GM18519 (cell line): Measurements from ENCODE around the gene ALDH3A1.
"Not testable (repeated sequence)": the region's sequence is repeated elsewhere in the genome, so short reads cannot be mapped to it uniquely, and the experiment has no call there.

Source experiments
- ATAC-seq: cut with Tn5 transposase; IDR thresholded peaks from one replicate; pipeline ENCODE4 v1.9.1; 2021; ENCODE audit warnings: mild to moderate bottlenecking, moderate library complexity; ENCODE audit not compliant: unreplicated experiment, low FRiP score

ALDH3A1 gene

GRCh38 chr17:19747829-19748806, at the start of gene ALDH3A1:
TSS of gene ALDH3A1 (minus strand) at chr17:19748298. CDS start at chr17:19745129, 3,169 bp downstream.
- ATAC-seq, result no peak

DNA sequence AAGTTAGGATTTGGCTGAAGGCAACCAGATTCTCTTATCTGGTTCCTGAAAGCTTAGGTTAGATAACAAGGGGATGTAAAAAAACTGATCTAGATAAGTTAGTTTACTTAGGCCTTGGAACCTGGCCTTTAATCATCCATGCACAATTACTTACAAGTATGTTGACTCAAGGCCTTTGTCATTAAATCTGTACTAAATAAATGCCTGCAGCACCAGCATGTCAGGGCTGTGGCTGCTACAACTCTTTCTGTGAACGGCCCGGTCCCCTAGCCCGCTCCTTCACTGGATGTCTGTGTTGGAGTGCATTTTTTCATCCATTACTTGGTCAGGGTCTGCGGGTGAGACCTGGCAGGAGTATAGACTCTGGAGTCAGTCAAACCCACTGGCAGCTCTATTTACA, 48.4 kb upstream of the ALDH3A1 start:
- no peak for ATAC-seq

GRCh38 chr17:19791918-19792550, 43.9 kb upstream of the ALDH3A1 start:
- no peak for ATAC-seq

GRCh38 chr17:19787733-19788357, 39.7 kb upstream of the ALDH3A1 start:
- ATAC-seq, result no peak

DNA sequence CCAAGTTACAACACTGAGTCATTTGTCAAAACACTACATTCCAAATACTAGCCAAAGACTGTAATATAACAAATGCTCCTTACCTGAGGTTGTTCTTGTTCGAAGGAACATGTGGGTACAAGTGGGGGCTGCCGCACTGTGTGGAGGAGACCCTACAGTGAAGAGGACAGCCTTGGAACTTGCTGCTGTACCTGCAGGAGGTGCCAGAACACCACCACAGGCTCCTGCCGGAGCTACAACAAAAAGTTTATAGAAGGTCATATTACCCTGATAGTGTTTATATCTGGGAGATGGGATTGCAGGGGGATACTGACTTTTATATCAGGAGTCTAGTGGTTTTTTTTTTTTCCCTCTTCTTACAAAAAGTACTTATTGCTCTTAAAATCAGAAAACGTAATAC, 37.8 kb upstream of the ALDH3A1 start:
- no peak for ATAC-seq

- no peak for ATAC-seq
These were observed 33.7 kb upstream of the ALDH3A1 start for GRCh38 chr17:19781488-19782458.

GRCh38 chr17:19780846-19781245, 32.7 kb upstream of the ALDH3A1 start:
- ATAC-seq, result no peak

DNA sequence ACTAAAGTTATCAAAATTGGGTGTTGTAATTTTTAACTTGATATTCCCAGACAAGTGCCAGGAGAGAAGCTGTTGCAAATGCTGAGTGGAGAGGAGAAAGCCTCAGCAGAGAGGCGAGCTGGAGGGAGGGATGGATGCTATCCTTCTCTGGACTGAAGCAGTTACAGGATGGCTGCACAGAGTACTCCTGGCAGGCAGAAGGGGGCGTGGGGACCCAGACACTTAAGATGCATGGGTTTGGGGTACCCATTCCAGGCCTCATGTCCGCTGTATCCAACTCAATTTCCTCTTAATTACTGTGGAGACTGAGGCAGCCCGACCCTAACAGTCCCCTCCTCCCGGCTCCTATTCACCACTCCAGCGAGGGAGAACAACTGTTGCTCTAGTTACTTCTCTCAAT, 25.4 kb upstream of the ALDH3A1 start:
- no peak for ATAC-seq

DNA sequence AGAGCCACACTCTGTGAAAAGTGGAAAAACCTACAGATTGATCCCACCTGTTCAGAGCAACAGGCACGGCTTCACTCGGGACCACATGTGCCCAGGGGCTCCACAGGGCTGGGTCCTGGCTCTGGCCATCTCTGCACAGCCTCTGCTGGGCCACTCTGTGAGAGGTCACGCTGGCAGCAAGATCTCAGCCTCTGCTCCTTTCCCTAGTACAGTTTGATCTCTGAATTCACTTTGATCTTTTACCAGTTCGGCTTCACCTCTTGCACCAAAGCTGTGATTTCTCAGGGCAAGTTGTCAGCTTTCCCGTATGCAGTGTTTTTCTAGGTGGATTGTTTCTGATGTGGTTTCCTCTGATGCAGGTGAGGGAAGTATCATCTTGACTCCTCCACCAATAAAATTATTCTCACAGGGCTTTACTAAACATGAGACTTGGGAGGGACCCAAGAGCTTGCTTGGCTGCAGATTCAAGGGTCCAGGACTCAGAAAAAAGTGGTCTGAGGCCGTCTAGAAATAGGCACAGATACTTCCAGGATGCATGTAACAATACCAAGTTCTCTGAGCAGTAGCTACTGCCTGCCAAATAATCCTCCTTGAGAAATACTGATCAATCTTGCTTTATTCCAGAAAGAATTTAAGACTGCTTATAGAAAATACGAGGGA, 24.0 kb upstream of the ALDH3A1 start:
- ATAC-seq, result no peak

DNA sequence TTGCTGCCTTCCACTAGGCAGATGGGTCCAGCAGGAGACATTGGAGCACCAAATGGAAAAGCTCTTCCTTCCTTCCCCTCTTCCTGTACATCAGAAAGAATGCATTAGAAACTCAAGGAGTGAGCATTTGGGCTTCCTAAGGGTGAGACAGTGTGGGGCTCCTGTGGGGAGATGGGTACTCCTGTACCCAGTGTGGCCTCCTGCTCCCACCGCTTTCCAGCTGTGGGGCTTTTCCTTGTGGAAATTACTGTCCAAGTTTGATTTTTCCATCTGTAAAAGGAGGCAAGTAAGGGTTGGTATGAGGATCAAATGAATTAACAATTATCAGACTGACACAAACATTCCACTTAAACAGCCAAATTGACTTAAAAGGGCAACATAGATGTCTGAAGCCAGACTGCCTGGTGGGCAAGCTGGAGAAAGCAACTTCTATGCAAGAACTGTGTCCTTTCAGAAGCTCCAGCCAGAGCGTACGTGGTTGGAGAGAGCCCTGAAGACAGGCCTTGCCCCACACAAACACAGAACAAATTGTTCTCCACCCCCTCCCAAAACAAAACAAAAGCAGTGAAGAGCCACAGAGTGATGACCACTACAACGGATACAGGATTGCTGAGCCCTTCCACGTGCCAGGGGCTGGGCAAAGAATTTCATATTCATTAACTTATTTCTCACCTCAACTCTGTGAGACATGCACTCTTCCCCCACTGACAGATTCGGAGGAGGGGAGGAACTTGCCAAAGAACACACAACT, 23.1 kb upstream of the ALDH3A1 start:
- no peak for ATAC-seq

DNA sequence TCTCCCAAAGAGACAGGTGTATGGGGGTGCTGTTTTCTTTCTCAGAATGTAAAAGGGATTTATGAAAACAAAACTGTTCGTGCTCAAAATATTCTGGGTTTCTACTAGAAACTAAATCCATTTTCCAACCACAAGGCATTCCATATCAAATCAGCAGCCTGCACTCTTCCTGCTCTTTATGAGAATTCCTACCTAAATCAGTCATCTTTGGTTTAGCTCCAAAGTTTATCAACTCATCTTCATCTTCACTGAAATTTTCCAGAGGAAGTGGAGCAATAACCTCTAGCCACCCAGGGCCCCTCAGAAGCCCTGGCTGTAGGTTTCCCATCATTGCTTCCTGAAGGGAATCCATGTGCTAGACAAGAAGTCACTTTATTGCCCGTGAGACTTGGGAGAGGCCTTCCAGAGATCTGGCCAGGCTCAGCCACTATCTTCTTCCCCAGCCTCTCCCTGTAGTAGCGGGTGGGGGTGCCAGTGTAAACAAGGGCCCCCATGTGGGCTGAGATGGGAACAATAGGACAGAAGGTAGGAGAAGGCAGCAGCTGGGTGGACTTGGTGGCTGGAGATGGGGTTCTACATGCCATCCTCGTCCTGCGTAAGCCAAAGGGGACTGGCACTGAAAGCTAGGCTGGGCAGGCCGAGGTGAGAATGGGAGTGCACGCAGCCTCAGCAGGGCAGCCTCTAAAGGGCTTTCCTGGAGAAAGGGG, 22.0 kb upstream of the ALDH3A1 start:
- no peak for ATAC-seq

GRCh38 chr17:19768046-19768782, 20.1 kb upstream of the ALDH3A1 start:
- ATAC-seq, result no peak

DNA sequence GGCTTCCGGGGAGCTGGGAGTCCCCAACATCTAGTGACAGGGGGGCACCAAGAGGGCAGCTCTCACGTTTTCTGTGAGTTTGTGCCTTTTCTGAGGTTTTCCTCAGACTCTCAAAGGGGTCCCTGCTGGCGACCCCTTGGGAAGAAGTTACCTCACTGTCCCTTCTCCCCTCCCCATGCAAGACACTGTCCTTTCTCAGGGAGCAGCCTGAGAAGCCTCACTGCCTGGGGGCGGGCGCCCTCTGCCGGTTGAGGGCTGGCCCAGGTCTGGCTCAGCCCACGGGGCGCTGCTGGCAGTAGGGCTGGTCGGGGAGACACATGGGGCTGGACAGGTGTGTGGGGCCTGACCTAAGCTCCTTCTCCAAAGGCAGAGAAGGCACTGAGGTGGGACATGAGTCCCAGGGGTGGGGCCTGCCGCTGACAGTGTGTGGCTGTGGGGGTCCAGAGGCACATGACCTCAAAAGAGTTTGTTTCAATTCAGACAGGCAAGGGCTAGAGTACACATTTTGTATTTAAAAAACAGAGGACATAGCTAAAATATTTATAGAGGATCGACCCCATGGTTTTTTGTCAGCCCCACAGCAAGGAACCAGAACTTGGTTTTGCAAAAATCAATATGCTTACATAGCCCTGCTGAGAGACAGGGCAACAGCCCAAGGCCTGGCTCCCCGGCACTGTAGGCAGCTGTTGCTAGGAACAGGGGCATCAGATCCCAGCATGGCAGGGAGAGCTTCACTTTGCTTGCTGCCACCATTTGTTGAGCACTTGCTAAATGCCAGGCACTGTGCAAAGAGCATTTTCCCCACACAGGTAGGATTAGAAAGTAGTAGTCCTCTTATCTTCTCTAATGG, 18.5 kb upstream of the ALDH3A1 start:
- no peak for ATAC-seq

DNA sequence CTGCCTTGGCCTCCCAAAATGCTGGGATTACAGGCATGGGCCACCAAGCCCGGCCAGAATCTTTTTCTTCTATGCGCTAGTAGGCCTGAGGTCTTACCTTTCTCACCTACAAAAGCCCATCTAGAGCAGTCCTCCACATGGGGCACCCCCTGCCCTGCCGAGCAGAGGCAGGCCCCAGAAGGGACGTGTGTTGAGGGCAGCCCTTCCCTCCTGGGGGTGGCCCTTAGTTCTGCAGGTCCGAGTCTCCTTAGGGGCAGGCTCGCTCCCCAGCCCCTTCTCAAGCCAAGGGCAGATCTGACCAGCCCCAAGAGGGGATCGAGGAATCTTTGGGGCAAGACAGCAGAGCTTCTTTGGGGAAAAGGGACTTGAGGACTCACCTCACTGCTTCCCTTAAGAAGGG, 17.9 kb upstream of the ALDH3A1 start:
- ATAC-seq, result no peak

GRCh38 chr17:19763991-19764390, 15.9 kb upstream of the ALDH3A1 start:
- not testable (repeated sequence) for ATAC-seq

DNA sequence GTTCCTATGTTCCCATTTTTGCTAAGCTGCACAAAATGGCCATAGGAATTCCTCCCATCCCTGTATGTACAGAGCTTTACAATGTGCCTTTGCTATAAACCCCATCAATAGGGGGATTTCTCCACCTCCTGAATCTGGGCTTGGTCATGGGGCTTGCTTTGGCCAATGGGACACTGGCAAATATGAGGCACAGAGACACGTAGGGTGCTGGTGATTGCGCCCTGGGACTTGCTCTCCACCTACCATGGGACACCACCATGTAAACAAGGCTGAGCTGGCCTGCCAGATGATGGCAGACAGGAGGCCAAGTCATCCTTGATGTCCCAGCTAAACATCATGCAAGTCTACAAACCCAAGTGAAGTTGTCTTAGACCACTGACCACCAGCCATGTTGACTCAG, 15.3 kb upstream of the ALDH3A1 start:
- no peak for ATAC-seq

GRCh38 chr17:19762515-19762961, 14.4 kb upstream of the ALDH3A1 start:
- ATAC-seq, result no peak
